22Rv1 (cell line): ENCODE measurements around the gene TMTC1.

ENCODE experiments used
- H3K27ac ChIP-seq: fragments of 450-650 bp; 2 replicates; pipeline ENCODE4 v1.5.1; 2017
- ZFX ChIP-seq: fragments of 450-650 bp; IDR thresholded peaks from 2 replicates; pipeline ENCODE4 v1.6.1; 2017; ENCODE audit warnings: antibody characterized with exemption, borderline replicate concordance
- TF ChIP-seq, protein P1 (sequence below): fragments of 450-650 bp; IDR thresholded peaks from 2 replicates; pipeline ENCODE4 v1.5.1; 2017; ENCODE audit warnings: mild to moderate bottlenecking

The TMTC1 gene

GRCh38 chr12:29674463-29674862 is 109.3 kb downstream of the TMTC1 start:
- TF ChIP-seq ZFX: no peak
- TF ChIP-seq, protein P1, sequence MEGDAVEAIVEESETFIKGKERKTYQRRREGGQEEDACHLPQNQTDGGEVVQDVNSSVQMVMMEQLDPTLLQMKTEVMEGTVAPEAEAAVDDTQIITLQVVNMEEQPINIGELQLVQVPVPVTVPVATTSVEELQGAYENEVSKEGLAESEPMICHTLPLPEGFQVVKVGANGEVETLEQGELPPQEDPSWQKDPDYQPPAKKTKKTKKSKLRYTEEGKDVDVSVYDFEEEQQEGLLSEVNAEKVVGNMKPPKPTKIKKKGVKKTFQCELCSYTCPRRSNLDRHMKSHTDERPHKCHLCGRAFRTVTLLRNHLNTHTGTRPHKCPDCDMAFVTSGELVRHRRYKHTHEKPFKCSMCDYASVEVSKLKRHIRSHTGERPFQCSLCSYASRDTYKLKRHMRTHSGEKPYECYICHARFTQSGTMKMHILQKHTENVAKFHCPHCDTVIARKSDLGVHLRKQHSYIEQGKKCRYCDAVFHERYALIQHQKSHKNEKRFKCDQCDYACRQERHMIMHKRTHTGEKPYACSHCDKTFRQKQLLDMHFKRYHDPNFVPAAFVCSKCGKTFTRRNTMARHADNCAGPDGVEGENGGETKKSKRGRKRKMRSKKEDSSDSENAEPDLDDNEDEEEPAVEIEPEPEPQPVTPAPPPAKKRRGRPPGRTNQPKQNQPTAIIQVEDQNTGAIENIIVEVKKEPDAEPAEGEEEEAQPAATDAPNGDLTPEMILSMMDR: no peak
- no peak overlapping the region for H3K27ac ChIP-seq

GRCh38 chr12:29673346-29673745 is 110.4 kb downstream of the TMTC1 start:
- TF ChIP-seq ZFX: no peak
- TF ChIP-seq, protein P1: no peak
- H3K27ac ChIP-seq: no peak overlapping the region

GRCh38 chr12:29672580-29672979 is 111.2 kb downstream of the TMTC1 start:
- no peak overlapping the region for H3K27ac ChIP-seq
- no peak for TF ChIP-seq ZFX
- TF ChIP-seq, protein P1: no peak

GRCh38 chr12:29671742-29672141 is 112.0 kb downstream of the TMTC1 start:
- TF ChIP-seq, protein P1: no peak
- no peak for TF ChIP-seq ZFX
- H3K27ac ChIP-seq: no peak overlapping the region

DNA sequence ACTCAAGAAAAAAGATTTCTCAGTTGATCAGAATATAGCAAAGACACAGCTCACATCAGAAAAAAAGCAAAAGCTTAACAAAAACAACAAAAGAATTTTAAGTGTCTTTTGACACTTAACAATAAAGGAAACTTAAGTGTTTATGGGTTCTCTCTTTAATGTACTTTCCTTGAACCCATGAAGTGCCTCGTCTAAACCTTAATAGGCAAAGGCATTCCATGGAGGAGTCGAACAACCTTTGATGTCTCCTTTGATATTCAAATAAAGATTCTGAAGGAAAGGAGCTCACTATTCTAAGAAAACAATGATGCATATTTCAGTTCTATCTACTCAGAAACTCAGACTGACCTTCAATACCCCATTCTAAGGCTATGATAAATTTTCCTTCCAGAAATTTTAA is 116.7 kb downstream of the TMTC1 start:
- TF ChIP-seq, protein P1: no peak
- no peak for TF ChIP-seq ZFX
- H3K27ac ChIP-seq: no peak overlapping the region

DNA sequence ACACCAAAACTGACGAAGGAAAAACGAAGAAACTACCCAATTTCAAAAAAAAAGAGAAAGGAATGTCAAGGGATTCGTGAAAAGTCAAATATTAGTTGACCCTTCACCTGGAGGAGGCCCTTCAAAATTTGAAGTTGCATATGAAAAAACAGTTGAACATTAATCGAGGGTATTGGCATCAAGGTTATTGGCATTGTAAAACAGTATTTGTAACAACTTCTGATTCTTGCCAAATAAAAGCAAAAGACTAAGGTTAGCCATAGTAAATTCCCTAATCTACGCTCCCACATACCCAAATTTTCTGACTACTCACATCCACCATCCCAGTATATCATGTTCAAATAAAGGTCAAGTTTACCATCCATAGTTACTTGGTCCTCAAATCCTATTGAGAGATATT is 118.6 kb downstream of the TMTC1 start:
- H3K27ac ChIP-seq: no peak overlapping the region

GRCh38 chr12:29662734-29663323 is 120.9 kb downstream of the TMTC1 start:
- TF ChIP-seq, protein P1: no peak
- no peak for TF ChIP-seq ZFX
- H3K27ac ChIP-seq: no peak overlapping the region

More for the DNA sequence above, 118.6 kb downstream of the TMTC1 start:
- TF ChIP-seq ZFX: no peak
- TF ChIP-seq, protein P1: no peak
